Right ventricle myocardium superior (tissue), 1 donor: Measurements from ENCODE around the gene FGFR1OP2. TPM values are rescaled to one million over a fixed set of nuclear protein-coding genes. Genes with fewer than 3 reads are reported as not detected.

Source experiments
- ATAC-seq: fragments of 200-7000 bp; cut with Tn5 transposase; one replicate; pipeline ENCODE4 v1.9.1; 2020; ENCODE audit warnings: mild to moderate bottlenecking; ENCODE audit not compliant: poor library complexity
- DNase-seq: peaks from one replicate; pipeline ENCODE4 v3.0.0-alpha.2; 2020
- intact Hi-C: fragments of 100-400 bp; cut with DNase I; formaldehyde crosslinking; loops from one replicate; pipeline ENCODE4 v1.11.2; 2022
- total RNA-seq: library from RNA; stranded (reverse); fragmentation: NEBNext Ultra II Directional; extraction: Animal tissue kit (Norgen Biotek cat#: 25700); gene quantifications from one replicate; pipeline ENCODE4 v1.2.1, GENCODE V29; 2021
- donor health status: DM: no; HTN: yes; CAD: no; lungs with severe emphysema.

Gene FGFR1OP2
- total RNA-seq, 1 donor from 2014 or later: 30.0 TPM

- intact Hi-C loops: no loop called here
- no peak for ATAC-seq
- no peak for DNase-seq
Measured at GRCh38 chr12:26991826-26992225, 53.6 kb downstream of the FGFR1OP2 start.

- intact Hi-C loops: no loop called here
- ATAC-seq (no peak), DNase-seq (no peak)
Measured at GRCh38 chr12:26994109-26994508, 55.8 kb downstream of the FGFR1OP2 start.

GRCh38 chr12:26995706-26996105, 57.4 kb downstream of the FGFR1OP2 start:
- no peak for DNase-seq
- ATAC-seq: no peak
- intact Hi-C loops: no loop called here

- intact Hi-C loops: no loop called here
- DNase-seq: no peak
- ATAC-seq: no peak
Measured at GRCh38 chr12:26997003-26997402, 58.7 kb downstream of the FGFR1OP2 start.

- no peak for DNase-seq
- intact Hi-C loops: no loop called here
- ATAC-seq: no peak
Measured at GRCh38 chr12:27000961-27001360, 62.7 kb downstream of the FGFR1OP2 start.

GRCh38 chr12:27001663-27002062, 63.4 kb downstream of the FGFR1OP2 start:
- intact Hi-C loops: no loop called here
- ATAC-seq: no peak
- no peak for DNase-seq

- ATAC-seq (no peak), DNase-seq (no peak)
- intact Hi-C loops: no loop called here
Measured at GRCh38 chr12:27002141-27002540, 63.9 kb downstream of the FGFR1OP2 start.

- ATAC-seq (no peak), DNase-seq (no peak)
- intact Hi-C loops: no loop called here
Measured at GRCh38 chr12:27003421-27004381, 65.4 kb downstream of the FGFR1OP2 start.

GRCh38 chr12:27005495-27005894, 67.2 kb downstream of the FGFR1OP2 start:
- ATAC-seq: no peak

GRCh38 chr12:27006797-27007467, 68.7 kb downstream of the FGFR1OP2 start:
- intact Hi-C loops: no loop called here

More at GRCh38 chr12:27005495-27005894, 67.2 kb downstream of the FGFR1OP2 start:
- DNase-seq: no peak
- intact Hi-C loops: no loop called here

GRCh38 chr12:27008081-27008480, 69.8 kb downstream of the FGFR1OP2 start:
- intact Hi-C loops: no loop called here
- no peak for DNase-seq

More at GRCh38 chr12:27006797-27007467, 68.7 kb downstream of the FGFR1OP2 start:
- ATAC-seq: no peak
- DNase-seq: no peak

GRCh38 chr12:27009881-27010301, 71.6 kb downstream of the FGFR1OP2 start:
- ATAC-seq (no peak), DNase-seq (no peak)
- intact Hi-C loops: loop anchor here (5.0 kb wide), 1 partner anchor 73 kb away; the partner anchor contains the start of genes FGFR1OP2 and INTS13

More at GRCh38 chr12:27008081-27008480, 69.8 kb downstream of the FGFR1OP2 start:
- ATAC-seq: no peak

- DNase-seq (no peak), ATAC-seq (no peak)
- intact Hi-C loops: loop anchor here (5.0 kb wide), 1 partner anchor 75 kb away; the partner anchor contains the start of genes FGFR1OP2 and INTS13
Measured at GRCh38 chr12:27012239-27012981, 74.1 kb downstream of the FGFR1OP2 start.

- ATAC-seq: no peak
- intact Hi-C loops: loop anchor here (5.0 kb wide), 1 partner anchor 76 kb away; the partner anchor contains the start of genes FGFR1OP2 and INTS13
- no peak for DNase-seq
Measured at GRCh38 chr12:27012982-27013255, 74.6 kb downstream of the FGFR1OP2 start.

GRCh38 chr12:27013611-27014084, 75.4 kb downstream of the FGFR1OP2 start:
- peak; percentile 41 for ATAC-seq
- DNase-seq: no peak
- intact Hi-C loops: loop anchor here (5.0 kb wide), 1 partner anchor 76 kb away; the partner anchor contains the start of genes FGFR1OP2 and INTS13

- ATAC-seq: peak; percentile 98
- intact Hi-C loops: loop anchor here (5.0 kb wide), 1 partner anchor 77 kb away; the partner anchor contains the start of genes FGFR1OP2 and INTS13
- DNase-seq: peak; percentile 96
Measured at GRCh38 chr12:27014085-27014858, 76.0 kb downstream of the FGFR1OP2 start, which contains the start of gene TM7SF3. TSS of gene TM7SF3 (minus strand) at chr12:27014384. CDS start at chr12:27014168, 216 bp downstream.

GRCh38 chr12:27014859-27015729, 76.8 kb downstream of the FGFR1OP2 start:
- no peak for DNase-seq
- intact Hi-C loops: loop anchor here (5.0 kb wide), 1 partner anchor 78 kb away; the partner anchor contains the start of genes FGFR1OP2 and INTS13
- ATAC-seq: peak; percentile 16
